ENCODE measurements around the gene RADIL.
A peak's percentile ranks its signal among the peaks of the same experiment; 100 is the strongest.
"Not testable (repeated sequence)": the region's sequence is repeated elsewhere in the genome, so short reads cannot be mapped to it uniquely, and the experiment has no call there.

The RADIL gene, protein sequence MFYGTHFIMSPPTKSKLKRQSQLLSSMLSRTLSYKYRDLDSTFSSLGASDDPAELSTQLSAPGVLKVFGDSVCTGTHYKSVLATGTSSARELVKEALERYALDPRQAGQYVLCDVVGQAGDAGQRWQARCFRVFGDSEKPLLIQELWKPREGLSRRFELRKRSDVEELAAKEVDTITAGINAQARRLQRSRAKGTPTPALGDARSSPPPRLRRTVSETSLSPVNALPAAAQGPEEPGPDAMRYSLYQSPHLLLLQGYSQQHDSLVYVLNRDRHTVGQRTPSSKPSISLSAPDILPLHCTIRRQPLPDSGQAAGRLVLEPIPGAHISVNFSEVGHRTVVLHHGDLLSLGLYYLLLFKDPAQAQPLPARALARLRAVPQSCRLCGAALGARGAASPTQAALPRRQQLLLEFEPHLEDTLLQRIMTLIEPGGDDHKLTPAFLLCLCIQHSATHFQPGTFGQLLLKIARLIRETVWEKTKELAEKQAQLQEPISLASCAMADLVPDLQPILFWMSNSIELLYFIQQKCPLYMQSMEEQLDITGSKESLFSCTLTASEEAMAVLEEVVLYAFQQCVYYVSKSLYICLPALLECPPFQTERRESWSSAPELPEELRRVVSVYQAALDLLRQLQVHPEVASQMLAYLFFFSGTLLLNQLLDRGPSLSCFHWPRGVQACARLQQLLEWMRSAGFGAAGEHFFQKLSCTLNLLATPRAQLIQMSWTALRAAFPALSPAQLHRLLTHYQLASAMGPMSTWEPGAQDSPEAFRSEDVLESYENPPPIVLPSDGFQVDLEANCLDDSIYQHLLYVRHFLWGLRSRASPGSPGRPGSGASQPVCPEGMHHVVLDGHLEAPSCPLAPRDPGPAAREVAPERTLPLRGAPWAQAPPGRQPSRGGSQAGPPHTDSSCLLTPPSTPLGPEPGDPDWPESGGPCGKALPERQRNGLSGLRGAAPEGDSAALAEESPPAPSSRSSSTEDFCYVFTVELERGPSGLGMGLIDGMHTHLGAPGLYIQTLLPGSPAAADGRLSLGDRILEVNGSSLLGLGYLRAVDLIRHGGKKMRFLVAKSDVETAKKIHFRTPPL

DNA sequence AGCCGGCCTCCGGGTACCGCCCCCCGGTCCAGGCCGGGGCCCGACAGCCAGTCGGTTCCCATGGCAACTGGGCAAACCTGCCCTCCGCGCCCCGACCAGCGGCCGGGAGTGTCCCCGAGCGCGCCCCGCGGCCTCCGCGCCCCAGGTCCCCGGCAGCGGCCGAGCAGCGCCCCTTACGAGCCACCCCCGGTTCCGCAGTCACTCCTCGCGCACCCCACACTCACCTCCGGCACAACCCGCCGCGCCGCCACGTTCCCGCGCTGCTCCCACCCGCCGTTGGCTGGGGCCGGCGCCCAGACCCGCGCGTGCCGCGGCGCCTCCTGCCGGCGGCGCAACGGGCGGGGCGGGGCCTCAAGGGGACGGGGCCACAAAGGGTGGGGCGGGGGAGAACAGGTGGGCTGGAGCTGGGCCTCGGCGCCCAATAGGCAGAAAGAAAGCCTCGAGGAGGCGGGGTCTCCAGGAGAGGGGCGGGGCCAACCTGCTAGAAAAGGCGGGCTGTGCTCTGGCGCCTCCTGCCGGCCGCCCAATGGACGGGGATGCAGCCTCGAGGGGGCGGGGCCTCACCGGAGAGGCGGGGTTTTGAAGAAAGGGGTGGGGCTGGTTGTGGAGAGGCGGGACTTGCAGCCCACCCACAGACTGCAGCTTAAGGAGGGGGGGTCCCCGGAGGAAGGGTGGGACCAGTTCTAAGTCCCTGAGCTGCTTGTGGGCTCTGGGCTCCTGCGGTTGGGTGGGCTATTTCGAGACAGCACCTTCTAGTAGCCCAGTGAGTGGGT lies at the start of gene RADIL:
Gene RADIL (minus strand): TSS at position 345 of the 773 bp plus-strand sequence. CDS start 5,577 bp downstream, outside the sequence.
- peak; percentile 85 for DNase-seq (ENCODE audit: low read depth)

DNA sequence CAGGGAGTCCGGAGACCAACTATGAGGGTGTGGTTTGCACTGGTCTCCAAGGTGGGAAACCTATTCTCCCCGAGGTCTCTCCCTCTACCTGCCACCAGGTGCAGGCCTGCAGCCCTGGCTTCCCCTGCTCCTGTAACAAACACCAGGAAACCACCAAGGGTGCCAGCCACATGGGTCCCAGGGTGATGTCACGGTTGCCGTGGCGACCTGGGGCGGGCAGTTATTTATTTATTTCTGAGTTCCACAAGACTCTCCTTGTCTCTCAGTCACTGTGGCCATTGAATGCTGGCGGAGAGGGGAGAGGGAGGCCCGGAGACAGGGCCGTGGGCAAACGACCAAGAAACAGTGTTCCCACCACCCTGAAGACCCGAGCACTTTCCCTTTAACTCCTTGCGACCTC lies 48.4 kb upstream of the RADIL start:
- DNase-seq (ENCODE audit: low read depth), result no peak

DNA sequence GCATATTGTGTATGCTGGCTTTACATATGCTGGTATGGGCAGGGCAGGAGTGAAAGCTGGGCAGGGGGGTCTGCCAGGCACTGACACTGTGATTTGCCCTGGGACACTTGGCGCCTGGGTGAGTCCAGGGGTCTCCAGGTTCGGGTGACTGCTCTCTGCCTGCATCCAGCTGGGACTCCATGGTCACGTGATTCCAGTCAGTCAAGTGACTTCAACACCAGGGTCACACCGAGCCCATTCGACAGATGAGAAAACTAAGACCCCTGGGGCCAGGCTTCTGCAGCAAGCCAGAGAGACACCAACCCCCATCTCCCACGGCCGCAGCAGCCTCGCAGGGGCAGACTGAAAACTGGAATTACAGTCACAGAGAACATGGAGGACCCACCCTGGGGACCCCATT lies 45.5 kb upstream of the RADIL start:
- no peak for DNase-seq (ENCODE audit: low read depth)

DNA sequence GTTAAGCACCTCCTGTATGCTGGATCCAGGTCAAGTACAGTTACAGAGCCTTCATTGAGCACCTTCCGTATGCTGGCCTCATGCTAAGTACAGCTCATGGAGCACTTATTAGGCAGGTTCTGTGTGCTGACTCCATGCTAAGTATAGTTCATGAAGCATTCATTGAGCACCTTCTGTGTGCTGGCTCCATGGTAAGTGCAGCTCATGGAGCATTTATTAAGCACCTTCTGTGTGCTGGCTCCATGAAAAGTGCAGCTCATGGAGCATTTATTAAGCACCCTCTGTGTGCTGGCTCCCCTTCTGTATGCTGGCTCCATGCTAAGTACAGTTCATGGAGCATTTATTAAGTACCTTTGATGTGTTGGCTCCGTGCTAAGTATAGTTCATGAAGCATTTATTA lies 44.9 kb upstream of the RADIL start:
- DNase-seq (ENCODE audit: low read depth), result no peak

DNA sequence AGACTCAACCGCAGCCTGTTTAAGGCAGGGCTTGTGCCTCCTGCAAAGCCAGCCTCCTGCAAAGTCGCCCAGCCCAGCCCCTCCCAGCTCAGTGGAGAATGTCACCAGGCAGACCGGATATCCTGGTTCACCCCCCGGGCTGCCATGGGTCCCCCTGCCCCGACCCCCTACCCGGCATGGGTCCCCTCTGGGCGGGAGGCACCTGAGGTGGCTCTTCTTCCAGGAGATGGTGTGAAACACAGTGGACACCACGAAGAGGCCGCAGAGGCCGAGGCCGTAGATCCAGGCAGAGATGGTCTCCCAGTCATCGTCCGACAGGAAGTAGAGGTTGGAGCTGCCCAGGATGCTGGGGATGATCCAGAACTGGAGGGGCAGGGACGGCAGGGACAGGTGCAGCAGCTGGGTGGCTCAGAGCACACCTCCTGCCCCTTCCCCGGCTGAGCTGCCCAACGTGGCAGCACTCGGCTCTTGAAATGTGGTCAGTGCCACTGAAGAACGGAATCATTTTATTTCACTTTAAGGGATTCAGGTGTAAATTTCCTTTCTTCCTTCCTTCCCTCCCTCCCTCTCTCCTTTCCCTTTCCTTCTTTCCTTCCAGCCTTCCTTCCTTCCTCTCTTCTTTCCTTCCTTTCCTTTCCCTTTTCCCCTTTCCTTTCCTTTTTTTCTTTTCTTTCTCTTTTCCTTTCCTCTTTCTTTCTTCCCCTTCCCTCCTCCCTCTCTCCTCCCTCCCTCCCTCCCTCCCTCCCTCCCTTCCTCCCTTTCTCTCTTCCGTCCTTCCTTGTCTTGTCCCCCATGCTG lies 36.7 kb upstream of the RADIL start:
- DNase-seq (ENCODE audit: low read depth), result no peak

DNA sequence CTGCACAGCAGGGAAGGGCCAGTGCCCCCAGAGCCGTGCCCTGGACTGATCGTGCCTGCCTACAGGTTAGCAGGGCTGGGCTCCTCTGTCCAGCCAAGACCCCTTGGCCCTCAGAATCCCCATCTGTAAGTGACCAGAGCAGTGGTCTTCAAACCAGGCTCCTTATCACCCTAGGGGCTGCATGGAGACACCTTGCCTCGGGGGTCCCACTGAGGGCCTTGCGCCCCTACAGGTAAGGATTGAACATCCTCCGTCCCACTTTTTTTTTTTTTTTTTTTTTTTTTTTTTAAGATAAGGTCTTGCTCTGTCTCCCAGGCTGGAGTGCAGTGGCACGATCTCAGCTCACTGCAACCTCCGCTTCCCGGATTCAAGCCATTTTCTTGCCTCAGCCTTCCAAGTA lies 32.6 kb upstream of the RADIL start:
- no peak for DNase-seq (ENCODE audit: low read depth)

DNA sequence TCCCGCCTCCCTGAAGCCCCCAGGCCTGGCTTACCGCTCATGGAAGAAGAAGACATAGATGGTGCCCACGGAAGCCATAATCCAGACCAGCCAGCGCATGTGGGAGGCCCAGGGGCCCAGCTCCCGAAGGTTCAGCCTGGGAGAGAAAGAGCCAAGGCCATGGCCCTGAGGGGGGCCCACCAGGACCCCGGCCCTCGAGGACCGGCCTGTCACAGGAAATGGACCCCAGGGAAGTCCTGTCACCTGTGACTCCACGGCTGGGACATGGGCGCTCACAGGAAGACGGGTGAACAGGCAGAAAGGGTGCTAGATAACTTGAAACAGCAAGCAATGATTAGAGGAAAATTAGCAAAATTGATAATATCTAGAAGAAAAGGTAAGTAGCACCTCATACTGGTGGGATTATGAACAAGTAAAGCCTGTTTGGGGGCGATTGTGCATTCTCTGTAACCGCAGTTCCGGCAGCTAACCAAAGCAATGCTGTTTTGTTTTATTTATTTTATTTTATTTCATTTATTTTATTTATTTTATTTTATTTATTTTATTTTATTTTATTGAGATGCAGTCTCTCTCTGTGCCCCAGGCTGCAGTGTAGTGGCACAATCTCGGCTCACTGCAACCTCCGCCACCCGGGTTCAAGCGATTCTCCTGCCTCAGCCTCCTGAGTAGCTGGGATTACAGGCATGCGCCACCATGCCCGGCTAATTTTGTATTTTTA lies 27.8 kb upstream of the RADIL start:
- DNase-seq (ENCODE audit: low read depth), result no peak

DNA sequence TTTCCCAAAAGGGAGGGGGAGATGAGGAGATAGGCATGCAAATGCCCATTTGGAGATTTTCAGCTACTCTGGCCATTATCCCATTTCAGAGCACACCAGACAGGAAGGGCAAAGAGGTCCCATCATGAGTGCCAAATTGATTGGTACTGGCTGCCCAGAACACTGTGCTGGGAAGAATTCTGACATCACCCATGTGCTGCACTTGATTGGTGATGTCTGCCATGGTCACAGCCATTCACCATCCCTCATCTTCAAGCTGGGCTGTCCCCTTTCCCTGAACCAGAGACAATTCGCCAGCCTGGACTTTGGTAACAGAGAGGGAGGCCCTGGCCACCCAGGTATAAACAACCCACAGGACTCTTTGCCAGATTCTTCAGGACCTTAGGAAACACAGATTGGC lies 23.2 kb upstream of the RADIL start:
- DNase-seq (ENCODE audit: low read depth), result no peak

DNA sequence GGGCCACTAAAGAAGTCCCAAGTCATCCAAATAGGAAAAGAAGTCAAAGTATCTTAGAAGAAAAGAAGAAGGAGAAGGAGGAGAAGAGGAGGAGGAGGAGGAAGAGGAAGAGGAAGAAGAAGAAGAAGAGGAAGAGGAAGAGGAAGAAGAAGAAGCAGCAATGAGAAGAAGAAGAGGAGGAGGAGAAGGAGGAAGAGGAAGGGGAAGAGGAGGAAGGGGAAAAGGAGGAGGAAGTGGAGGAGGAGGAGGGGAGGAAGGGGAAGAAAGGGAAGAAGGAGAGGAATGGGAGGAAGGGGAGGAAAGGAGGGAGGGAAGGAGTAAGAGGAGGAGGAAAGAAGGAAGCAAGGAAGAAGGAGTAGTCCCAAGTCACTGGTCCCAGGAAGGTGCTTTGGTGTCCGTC lies 21.7 kb upstream of the RADIL start:
- DNase-seq (ENCODE audit: low read depth), result no peak

DNA sequence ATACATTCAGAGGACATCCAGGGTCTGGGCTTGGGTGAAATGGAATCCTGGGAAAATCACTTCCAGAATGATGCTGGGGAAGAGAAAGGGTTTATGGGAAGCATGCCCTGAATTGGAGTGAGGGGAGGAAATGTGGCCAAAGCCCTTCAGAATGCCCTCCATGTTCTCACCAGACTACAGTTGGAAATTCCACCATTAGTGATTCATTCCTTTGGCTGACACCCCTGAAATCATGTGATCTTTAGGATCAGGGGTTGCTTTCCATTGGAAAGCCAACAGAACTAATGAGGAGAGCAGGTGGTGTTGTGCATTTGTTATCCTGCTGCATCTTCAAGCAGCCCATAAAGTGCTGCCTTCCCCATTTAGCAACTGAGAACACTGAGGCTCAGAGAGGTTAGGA lies 20.8 kb upstream of the RADIL start:
- no peak for DNase-seq (ENCODE audit: low read depth)

DNA sequence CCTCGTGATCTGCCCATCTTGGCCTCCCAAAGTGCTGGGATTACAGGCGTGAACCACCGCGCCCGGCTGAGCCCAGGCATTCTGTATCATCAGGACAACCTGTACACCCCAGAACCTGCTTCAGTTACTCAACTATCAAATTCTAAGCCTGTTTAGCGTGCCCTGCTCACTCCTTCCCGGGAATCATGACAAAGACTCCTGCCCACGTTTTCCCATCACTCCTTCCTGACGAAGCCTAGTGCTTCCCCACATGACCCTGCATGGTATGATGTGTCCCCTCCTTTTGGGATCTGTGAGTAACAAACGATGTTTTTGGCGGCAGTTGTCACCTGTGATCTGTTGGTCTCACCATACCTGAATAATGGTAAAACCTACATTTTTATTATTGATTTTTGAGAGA lies 12.2 kb upstream of the RADIL start:
- DNase-seq (ENCODE audit: low read depth), result no peak

DNA sequence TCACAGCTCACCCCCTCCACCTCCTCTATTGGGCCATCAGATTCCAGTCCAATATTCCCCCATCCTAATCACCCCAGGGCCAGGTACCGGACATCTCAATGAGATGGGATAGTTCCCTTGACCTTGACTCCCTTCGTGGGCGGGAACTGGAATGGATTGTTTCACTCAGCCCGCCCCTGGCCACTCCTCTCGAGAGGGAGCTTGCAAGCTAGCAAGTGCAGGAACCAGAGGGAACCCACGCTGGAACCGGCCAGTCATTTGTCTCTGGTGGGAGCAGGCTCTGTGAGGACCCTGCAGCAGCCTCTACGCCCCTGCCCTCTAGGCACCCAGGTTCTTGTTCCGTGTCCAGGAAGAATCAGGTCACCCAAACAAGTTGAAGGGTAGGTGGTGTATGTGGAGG lies 11.0 kb upstream of the RADIL start:
- no peak for DNase-seq (ENCODE audit: low read depth)

DNA sequence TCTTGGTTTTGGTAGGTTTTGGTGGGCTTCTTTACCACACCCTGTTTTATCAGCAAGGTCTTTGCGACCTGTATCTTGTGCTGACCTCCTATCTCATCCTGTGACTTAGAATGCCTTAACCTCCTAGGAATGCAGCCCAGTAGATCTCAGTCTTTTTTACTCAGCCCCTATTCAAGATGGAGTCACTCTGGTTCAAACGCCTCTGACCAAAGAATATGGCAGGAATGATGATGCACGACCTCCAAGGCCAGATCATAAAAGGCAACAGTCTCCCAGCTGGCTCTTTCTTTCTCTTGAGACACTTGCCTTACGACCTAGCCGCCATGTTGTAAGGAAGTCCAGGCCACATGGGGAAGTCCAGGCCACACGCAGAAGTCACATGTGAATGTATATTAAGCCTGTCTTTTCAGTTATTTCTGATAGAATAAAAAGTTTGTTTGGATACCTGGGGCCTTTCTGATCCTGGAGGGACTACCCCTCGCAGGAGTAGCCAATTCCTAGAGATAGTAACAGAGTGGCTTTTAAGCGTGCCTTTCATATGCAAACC lies 10.5 kb upstream of the RADIL start:
- DNase-seq (ENCODE audit: low read depth), result no peak

DNA sequence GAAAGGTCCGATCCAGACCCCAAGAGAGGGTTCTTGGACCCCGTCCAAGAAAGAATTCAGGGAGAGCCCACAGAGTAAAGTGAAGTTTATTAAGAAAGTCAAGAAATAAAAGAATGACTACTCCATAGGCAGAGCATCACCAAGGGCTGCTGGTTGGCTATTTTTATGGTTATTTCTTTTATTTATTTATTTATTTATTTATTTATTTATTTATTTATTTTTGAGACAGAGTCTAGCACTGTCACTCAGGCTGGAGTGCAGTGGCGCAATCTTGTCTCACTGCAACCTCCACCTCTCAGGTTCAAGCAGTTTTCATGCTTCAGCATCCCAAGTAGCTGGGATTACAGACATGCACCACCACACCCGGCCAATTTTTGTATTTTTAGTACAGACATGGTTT lies 9.7 kb upstream of the RADIL start:
- not testable (repeated sequence) for DNase-seq (ENCODE audit: low read depth)

DNA sequence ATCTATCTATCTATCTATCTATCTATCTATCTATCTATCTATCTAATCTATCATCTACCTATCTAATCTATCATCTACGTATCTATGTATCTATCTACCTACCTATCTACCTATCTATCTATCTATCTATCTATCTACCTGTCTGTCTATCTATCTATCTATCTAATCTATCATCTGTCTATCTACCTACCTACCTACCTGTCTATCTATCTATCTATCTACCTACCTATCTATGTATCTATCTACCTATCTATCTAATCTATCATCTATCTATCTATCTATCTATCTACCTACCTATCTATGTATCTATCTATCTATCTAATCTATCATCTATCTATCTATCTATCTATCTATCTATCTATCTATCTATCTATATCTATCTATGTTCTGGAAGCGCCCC lies 8.0 kb upstream of the RADIL start:
- not testable (repeated sequence) for DNase-seq (ENCODE audit: low read depth)

DNA sequence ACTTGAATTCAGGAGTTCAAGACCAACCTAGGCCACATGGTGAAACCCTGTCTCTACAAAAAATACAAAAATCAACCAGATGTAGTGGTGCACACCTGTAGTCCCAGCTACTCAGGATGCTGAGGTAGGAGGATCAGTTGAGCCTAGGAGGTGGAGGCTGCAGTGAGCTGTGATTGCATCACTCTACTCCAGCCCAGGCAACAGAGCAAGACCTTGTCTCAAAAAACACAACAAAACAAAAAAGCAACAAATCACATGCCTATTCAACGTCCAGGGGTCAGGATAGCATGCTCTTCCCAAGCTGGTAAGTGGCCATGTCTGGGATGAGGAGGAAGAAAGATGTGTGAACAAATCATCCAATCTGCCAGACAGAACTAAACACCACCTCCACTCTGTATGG lies 6.2 kb upstream of the RADIL start:
- no peak for DNase-seq (ENCODE audit: low read depth)

DNA sequence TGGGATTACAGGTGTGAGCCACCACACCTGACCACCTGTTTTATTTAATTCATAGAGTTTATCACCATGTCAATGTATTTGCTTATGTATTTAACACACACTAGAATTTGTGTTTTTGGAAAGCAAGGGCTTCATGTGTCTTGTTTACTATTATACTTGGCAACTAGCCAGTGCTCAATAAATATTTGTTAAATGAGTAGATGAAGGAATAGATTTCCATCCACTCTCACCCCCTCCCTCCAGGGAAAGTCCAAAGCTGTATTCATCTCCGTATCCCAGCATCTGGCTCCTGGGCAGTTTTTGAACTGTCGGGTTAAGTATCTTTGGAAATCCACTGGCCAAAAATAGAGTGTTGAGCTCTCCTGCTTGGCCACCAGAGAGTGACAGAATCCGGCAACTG lies 4.6 kb upstream of the RADIL start:
- DNase-seq (ENCODE audit: low read depth), result no peak

DNA sequence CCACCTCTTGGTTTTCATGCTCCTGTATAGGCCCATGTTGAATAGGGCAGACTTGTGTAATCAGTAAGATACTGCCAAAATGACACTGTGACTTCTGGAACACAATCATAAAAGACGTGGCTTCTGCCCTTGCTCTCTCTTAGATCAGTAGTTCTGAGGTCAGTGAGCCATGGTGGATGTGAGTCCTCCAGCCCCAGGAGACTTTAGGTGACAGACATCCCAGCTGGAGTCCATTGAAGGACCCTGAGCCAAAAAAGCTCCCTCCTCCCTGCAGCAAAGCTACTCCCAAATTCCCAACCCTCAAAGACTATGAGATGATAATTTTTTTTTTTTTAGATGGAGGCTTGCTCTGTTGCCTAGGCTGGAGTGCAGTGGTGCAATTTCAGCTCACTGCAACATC lies 3.2 kb upstream of the RADIL start:
- no peak for DNase-seq (ENCODE audit: low read depth)

DNA sequence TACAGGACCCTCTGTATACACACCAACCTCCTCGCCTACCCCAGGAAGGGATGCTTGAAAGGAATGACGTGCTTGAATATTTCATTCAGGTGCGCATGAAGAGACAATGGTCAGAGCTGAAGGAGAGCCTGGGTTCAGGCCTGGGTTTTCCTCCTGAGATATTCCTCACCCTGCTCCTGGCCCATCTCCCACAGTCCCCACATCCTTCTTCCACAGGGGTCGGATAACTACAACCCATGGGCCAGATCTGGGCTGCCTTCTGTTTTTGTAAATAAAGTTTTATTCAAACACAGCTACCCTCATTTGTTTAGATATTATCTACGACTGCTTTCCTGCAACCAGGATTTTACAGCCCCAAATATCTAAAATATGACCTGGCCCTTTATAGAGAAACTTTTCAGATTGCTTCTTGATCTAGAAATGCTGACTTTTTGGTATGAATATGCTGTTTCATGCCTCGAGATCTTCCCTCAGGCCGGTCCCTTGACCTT lies 1.8 kb upstream of the RADIL start:
- DNase-seq (ENCODE audit: low read depth), result no peak

DNA sequence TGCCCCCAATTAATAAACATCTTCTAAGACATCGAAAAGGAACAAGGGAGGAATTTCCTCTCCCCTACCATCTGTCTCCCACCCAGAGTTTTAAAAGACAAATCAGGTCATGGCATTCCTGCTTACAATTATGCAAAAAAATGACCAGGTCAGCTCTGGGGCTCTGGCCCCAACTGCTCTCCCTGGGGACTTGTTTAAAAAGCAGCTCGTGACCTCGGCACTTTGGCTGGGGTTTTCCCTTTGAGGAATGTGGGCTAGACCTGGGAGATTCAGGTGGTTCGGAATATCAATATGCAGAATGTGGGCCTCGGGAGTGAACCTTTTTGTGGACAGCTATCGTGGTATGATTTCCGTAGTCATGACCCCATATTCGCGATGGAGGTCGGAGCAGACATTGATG lies 648 bp upstream of the RADIL start:
- DNase-seq (ENCODE audit: low read depth), result no peak
